ENCODE measurements around the gene ARHGAP5. TPM values are rescaled to one million over a fixed set of nuclear protein-coding genes. Genes with fewer than 3 reads are reported as not detected.

ARHGAP5 gene
- total RNA-seq, 6 experiments from 2014 or later, result 32.0 to 60.5 (median 50.1) TPM

GRCh38 chr14:32064931-32065330 lies 12.2 kb upstream of the ARHGAP5 start:
- ATAC-seq, result no peak
- Histone ChIP-seq H3K9me3 (no peaks in the 10 kb centered on the region), H3K4me1 (no peaks in the 10 kb centered on the region), H3K27ac (no peak overlapping the region), H3K4me3 (no peak overlapping the region), H3K27me3 (no peaks in the 10 kb centered on the region), H3K36me3 (no peaks in the 10 kb centered on the region)
- no peak for DNase-seq
- TF ChIP-seq, protein P1, sequence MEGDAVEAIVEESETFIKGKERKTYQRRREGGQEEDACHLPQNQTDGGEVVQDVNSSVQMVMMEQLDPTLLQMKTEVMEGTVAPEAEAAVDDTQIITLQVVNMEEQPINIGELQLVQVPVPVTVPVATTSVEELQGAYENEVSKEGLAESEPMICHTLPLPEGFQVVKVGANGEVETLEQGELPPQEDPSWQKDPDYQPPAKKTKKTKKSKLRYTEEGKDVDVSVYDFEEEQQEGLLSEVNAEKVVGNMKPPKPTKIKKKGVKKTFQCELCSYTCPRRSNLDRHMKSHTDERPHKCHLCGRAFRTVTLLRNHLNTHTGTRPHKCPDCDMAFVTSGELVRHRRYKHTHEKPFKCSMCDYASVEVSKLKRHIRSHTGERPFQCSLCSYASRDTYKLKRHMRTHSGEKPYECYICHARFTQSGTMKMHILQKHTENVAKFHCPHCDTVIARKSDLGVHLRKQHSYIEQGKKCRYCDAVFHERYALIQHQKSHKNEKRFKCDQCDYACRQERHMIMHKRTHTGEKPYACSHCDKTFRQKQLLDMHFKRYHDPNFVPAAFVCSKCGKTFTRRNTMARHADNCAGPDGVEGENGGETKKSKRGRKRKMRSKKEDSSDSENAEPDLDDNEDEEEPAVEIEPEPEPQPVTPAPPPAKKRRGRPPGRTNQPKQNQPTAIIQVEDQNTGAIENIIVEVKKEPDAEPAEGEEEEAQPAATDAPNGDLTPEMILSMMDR (IDR thresholded peaks at IDR 0.05), result no peak
- TF ChIP-seq POLR2A (IDR thresholded peaks at IDR 0.05), result no peak
- WGBS (ENCODE audit: insufficient coverage, low coverage, low lambda C conversion rate, missing lambda C conversion rate), result 89% methylated on average over 4 of the region's 4 CpGs
- intact Hi-C loops (cut with DNase I), result no loop called here

GRCh38 chr14:32068708-32069107 lies 8.4 kb upstream of the ARHGAP5 start:
- intact Hi-C loops (cut with DNase I), result no loop called here
- Histone ChIP-seq H3K4me1 (no peaks in the 10 kb centered on the region), H3K36me3 (no peaks in the 10 kb centered on the region), H3K27me3 (no peaks in the 10 kb centered on the region), H3K9me3 (no peaks in the 10 kb centered on the region), H3K4me3 (no peak overlapping the region), H3K27ac (no peak overlapping the region)
- 65% methylated on average over 2 of the region's 2 CpGs for WGBS (ENCODE audit: insufficient coverage, low coverage, low lambda C conversion rate, missing lambda C conversion rate)
- TF ChIP-seq POLR2A (IDR thresholded peaks at IDR 0.05), result no peak
- TF ChIP-seq, protein P1 (IDR thresholded peaks at IDR 0.05), result no peak
- no peak for DNase-seq
- ATAC-seq, result no peak

DNA sequence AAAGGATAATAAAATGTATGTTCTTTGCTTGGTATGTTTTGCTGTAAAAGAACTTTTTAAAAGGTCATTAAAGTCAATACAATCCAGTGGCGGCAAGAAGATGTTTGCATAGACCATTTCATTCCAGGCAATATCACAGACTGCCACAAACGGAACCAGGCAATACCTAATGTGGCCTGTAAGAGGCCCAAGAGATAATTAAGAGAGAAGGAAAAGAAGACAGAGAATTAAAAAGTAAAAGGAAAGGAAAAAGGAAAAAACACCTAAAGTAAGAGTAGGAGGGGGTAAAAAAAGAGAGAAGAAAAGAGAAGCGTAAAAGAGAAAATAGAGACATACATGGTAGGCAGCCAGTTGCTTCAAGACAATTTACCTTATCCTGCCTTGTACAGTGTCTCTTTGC lies 6.8 kb upstream of the ARHGAP5 start:
- peaks cover 0 to 1% (median 0%) of the 10 kb centered on the region in 4 donors for H3K4me1 ChIP-seq
- no peaks in the 10 kb centered on the region for H3K36me3 ChIP-seq
- H3K4me3 ChIP-seq, result no peak overlapping the region
- TF ChIP-seq, protein P1 (IDR thresholded peaks at IDR 0.05), result no peak
- TF ChIP-seq POLR2A (IDR thresholded peaks at IDR 0.05), result no peak
- no peaks in the 10 kb centered on the region for H3K27me3 ChIP-seq
- H3K9me3 ChIP-seq, result no peaks in the 10 kb centered on the region
- ATAC-seq (no peak), DNase-seq (no peak)
- intact Hi-C loops (cut with DNase I), result loop anchor here in 1 of 2 donors (10.0 kb wide), 1 partner anchor 175 kb away; no protein-coding TSS in a partner anchor
- 90% methylated on average over 3 of the region's 3 CpGs for WGBS (ENCODE audit: insufficient coverage, low coverage, low lambda C conversion rate, missing lambda C conversion rate)
- H3K27ac ChIP-seq, result no peak overlapping the region

DNA sequence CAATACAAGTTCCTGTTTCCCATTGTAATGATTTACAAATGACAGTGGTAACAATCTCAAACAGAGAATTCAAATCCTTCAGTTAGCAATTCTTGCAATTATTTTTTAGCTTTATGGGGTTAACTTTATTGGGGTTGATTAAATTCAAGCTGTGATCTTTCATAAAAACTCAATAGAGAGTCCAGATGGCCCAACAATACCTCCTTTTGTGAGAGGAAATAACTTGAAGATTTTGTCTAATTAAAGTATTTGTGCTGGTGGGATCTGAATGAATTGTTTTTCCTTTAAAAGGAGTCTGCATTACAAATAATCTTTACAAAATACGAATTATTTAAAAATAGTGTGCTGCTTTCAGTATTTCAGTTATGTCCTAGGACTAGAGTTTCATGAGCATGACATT lies 4.4 kb upstream of the ARHGAP5 start:
- TF ChIP-seq, protein P1 (IDR thresholded peaks at IDR 0.05), result no peak
- TF ChIP-seq POLR2A (IDR thresholded peaks at IDR 0.05), result no peak
- Histone ChIP-seq H3K9me3 (no peaks in the 10 kb centered on the region), H3K27me3 (no peaks in the 10 kb centered on the region), H3K27ac (no peak overlapping the region), H3K36me3 (no peaks in the 10 kb centered on the region), H3K4me3 (no peak overlapping the region), H3K4me1 (peaks cover 0 to 4% (median 0%) of the 10 kb centered on the region in 4 donors)
- 92% methylated on average over 1 of the region's 1 CpG for WGBS (ENCODE audit: insufficient coverage, low coverage, low lambda C conversion rate, missing lambda C conversion rate)
- ATAC-seq (no peak), DNase-seq (no peak)
- intact Hi-C loops (cut with DNase I), result loop anchor here in 1 of 2 donors (10.0 kb wide), 1 partner anchor 172 kb away; no protein-coding TSS in a partner anchor
